Activated CD8-positive, alpha-beta T cell treated with anti-CD3 and anti-CD28 coated beads for 36 hours (primary cell): ENCODE data around the gene DMRTC2. TPM values are rescaled to one million over a fixed set of nuclear protein-coding genes. Genes with fewer than 3 reads are reported as not detected.

Experiments used
- ATAC-seq: fragments of 200-7000 bp; cut with Tn5 transposase; one replicate; pipeline ENCODE4 v1.10.0; 2021; ENCODE audit warnings: mild to moderate bottlenecking, moderate library complexity
- CTCF ChIA-PET: fragments of 350-600 bp; sonication (Branson Sonifier 250); formaldehyde crosslinking; loops from one replicate; lab custom pipeline; 2021; ENCODE audit warnings: antibody characterized with exemption; lab: Charles Lee
- POLR2A ChIA-PET: fragments of 350-600 bp; sonication (Branson Sonifier 250); formaldehyde crosslinking; loops from one replicate; lab custom pipeline; 2021; ENCODE audit warnings: antibody characterized with exemption; lab: Charles Lee
- DNase-seq: peaks from one replicate; pipeline ENCODE4 v3.0.0-alpha.2; 2020
- H3K27ac Mint-ChIP-seq: one replicate; pipeline ENCODE4 v1.8.0; 2021; ENCODE audit warnings: mild to moderate bottlenecking, mixed read lengths
- H3K27me3 Mint-ChIP-seq: one replicate; pipeline ENCODE4 v1.8.0; 2021; ENCODE audit warnings: mixed read lengths
- H3K36me3 Mint-ChIP-seq: one replicate; pipeline ENCODE4 v1.8.0; 2021; ENCODE audit warnings: low read depth, mixed read lengths
- H3K4me1 Mint-ChIP-seq: one replicate; pipeline ENCODE4 v1.8.0; 2021; ENCODE audit warnings: low read depth, mixed read lengths
- H3K4me3 Mint-ChIP-seq: one replicate; pipeline ENCODE4 v1.8.0; 2021; ENCODE audit warnings: mild to moderate bottlenecking, moderate library complexity, mixed read lengths
- H3K9me3 Mint-ChIP-seq: one replicate; pipeline ENCODE4 v1.8.0; 2021; ENCODE audit warnings: mixed read lengths
- CTCF ChIP-seq: fragments of 200-600 bp; IDR thresholded peaks from one replicate; pipeline ENCODE4 v1.8.0; 2022; ENCODE audit warnings: antibody characterized with exemption, mild to moderate bottlenecking
- intact Hi-C: fragments of 100-400 bp; cut with micrococcal nuclease; formaldehyde crosslinking; loops from one replicate; pipeline ENCODE4 v1.10.0; 2022
- total RNA-seq, 2 experiments: library from RNA; stranded (reverse); gene quantifications; one replicate each; pipeline ENCODE4 v1.2.3, GENCODE V29; 2021

DMRTC2 gene
- total RNA-seq, 2 experiments from 2014 or later = not detected

- ATAC-seq (peak; percentile 43), DNase-seq (peak; percentile 64)
- Mint-ChIP-seq H3K27me3 (no peaks in the 10 kb centered on the region), H3K27ac (peak overlapping the region; percentile 84), H3K4me1 (peaks cover 67% of the 10 kb centered on the region), H3K4me3 (peak overlapping the region; percentile 74), H3K36me3 (peaks cover 2% of the 10 kb centered on the region), H3K9me3 (no peaks in the 10 kb centered on the region)
- ChIA-PET POLR2A (interaction anchor here (1.0 to 13.4 kb wide), 7 partner anchors 8 to 72 kb away, joined by 3 to 282 read pairs (median 8); partner anchors contain the start of genes ARHGEF1 and RPS19), CTCF (interaction anchor here (1.5 to 2.4 kb wide), 2 partner anchors 73 to 80 kb away, joined by 5 to 12 read pairs; no protein-coding TSS in a partner anchor)
- TF ChIP-seq CTCF = no peak
- intact Hi-C loops = no loop called here
These were observed 33.4 kb downstream of the DMRTC2 start for GRCh38 chr19:41877916-41878905.

- intact Hi-C loops = no loop called here
- Mint-ChIP-seq H3K27me3 (no peaks in the 10 kb centered on the region), H3K4me1 (peaks cover 63% of the 10 kb centered on the region), H3K4me3 (no peak overlapping the region), H3K36me3 (peaks cover 6% of the 10 kb centered on the region), H3K27ac (peak overlapping the region; percentile 84), H3K9me3 (no peaks in the 10 kb centered on the region)
- ATAC-seq = no peak
- DNase-seq = no peak
- CTCF ChIA-PET = no interaction called here
- no peak for TF ChIP-seq CTCF
- POLR2A ChIA-PET = interaction anchor here (2.8 to 13.4 kb wide), 2 partner anchors 7 to 19 kb away, joined by 17 to 282 read pairs; partner anchors contain the start of genes ARHGEF1 and RPS19
These were observed 34.2 kb downstream of the DMRTC2 start for GRCh38 chr19:41879080-41879479.

GRCh38 chr19:41879670-41880328 is 35.0 kb downstream of the DMRTC2 start:
- intact Hi-C loops = no loop called here

GRCh38 chr19:41880329-41880708 is 35.5 kb downstream of the DMRTC2 start:
- DNase-seq = no peak
- H3K36me3 Mint-ChIP-seq = peaks cover 17% of the 10 kb centered on the region
- POLR2A ChIA-PET = interaction anchor here (0.8 to 13.9 kb wide), 4 partner anchors 8 to 26 kb away, joined by 3 to 282 read pairs (median 32); partner anchors contain the start of genes CD79A and RPS19
- CTCF ChIA-PET = interaction anchor here (1.0 kb wide), 1 partner anchor 20 kb away, joined by 3 read pairs; the partner anchor contains the start of gene RPS19
- intact Hi-C loops = no loop called here
- no peak overlapping the region for H3K4me3 Mint-ChIP-seq
- TF ChIP-seq CTCF = no peak
- H3K4me1 Mint-ChIP-seq = peaks cover 60% of the 10 kb centered on the region
- no peak for ATAC-seq
- no peaks in the 10 kb centered on the region for H3K9me3 Mint-ChIP-seq
- no peak overlapping the region for H3K27ac Mint-ChIP-seq
- H3K27me3 Mint-ChIP-seq = no peaks in the 10 kb centered on the region

More at GRCh38 chr19:41879670-41880328, 35.0 kb downstream of the DMRTC2 start:
- ChIA-PET CTCF (no interaction called here), POLR2A (interaction anchor here (0.8 to 13.9 kb wide), 3 partner anchors 8 to 26 kb away, joined by 3 to 282 read pairs (median 4); partner anchors contain the start of gene CD79A)
- Mint-ChIP-seq H3K27ac (peak overlapping the region; percentile 84), H3K9me3 (no peaks in the 10 kb centered on the region), H3K4me3 (no peak overlapping the region), H3K36me3 (peaks cover 13% of the 10 kb centered on the region), H3K4me1 (peaks cover 61% of the 10 kb centered on the region), H3K27me3 (no peaks in the 10 kb centered on the region)
- TF ChIP-seq CTCF = no peak
- DNase-seq (no peak), ATAC-seq (no peak)
